A673 (cell line): ENCODE measurements around the gene TTC12. TPM values are rescaled to one million over a fixed set of nuclear protein-coding genes. Genes with fewer than 3 reads are reported as not detected.

Experiments used
- BruUV-seq: library from RNA; stranded (reverse); fragments of 400-500 nt; replicated peaks from 2 replicates; lab custom pipeline; 2021; lab: Mats Ljungman, UMichigan
- CTCF ChIA-PET: fragments of 300-600 bp; sonication (Branson Sonifier 250); formaldehyde crosslinking; loops from one replicate; lab custom pipeline; 2022; ENCODE audit warnings: antibody characterized with exemption; lab: Charles Lee
- POLR2A ChIA-PET: fragments of 300-600 bp; sonication (Branson Sonifier 250); formaldehyde crosslinking; loops from one replicate; lab custom pipeline; 2022; ENCODE audit warnings: antibody characterized with exemption; ENCODE audit not compliant: low non-redundant PET; lab: Charles Lee
- DNase-seq: peaks from one replicate; pipeline ENCODE4 v3.0.0-alpha.2; 2015; ENCODE audit warnings: low spot score
- H3K27ac ChIP-seq: fragments of 200-600 bp; sonication (generic); 2 replicates; pipeline ENCODE4 v1.5.1; 2016; ENCODE audit warnings: mixed run types, low read depth, mild to moderate bottlenecking, mixed read lengths, antibody characterized with exemption, low read length; ENCODE audit not compliant: poor library complexity, severe bottlenecking
- H3K27me3 ChIP-seq: fragments of 200-600 bp; sonication (generic); replicated peaks from 2 replicates; pipeline ENCODE4 v1.6.1; 2017; ENCODE audit warnings: mixed run types, low read depth, mild to moderate bottlenecking, mixed read lengths, antibody characterized with exemption, low read length; ENCODE audit not compliant: insufficient read depth, poor library complexity
- H3K36me3 ChIP-seq: fragments of 200-600 bp; sonication (generic); 2 replicates; pipeline ENCODE4 v1.6.1; 2016; ENCODE audit warnings: mixed run types, mild to moderate bottlenecking, mixed read lengths, antibody characterized with exemption, low read length; ENCODE audit not compliant: insufficient read depth, poor library complexity, severe bottlenecking
- H3K4me1 ChIP-seq: fragments of 200-600 bp; sonication (generic); 2 replicates; pipeline ENCODE4 v1.6.1; 2017; ENCODE audit warnings: mixed run types, mild to moderate bottlenecking, mixed read lengths, antibody characterized with exemption, low read length; ENCODE audit not compliant: insufficient read depth, poor library complexity, severe bottlenecking
- H3K4me3 ChIP-seq: fragments of 200-600 bp; sonication (generic); 2 replicates; pipeline ENCODE4 v1.5.1; 2016; ENCODE audit warnings: low read depth, mixed run types, mild to moderate bottlenecking, mixed read lengths, low read length; ENCODE audit not compliant: poor library complexity, severe bottlenecking
- H3K9me3 ChIP-seq: fragments of 200-600 bp; sonication (generic); 2 replicates; pipeline ENCODE4 v1.6.1; 2016; ENCODE audit warnings: mixed run types, low read depth, mild to moderate bottlenecking, mixed read lengths, antibody characterized with exemption, low read length; ENCODE audit not compliant: poor library complexity, severe bottlenecking
- EZH2 ChIP-seq: fragments of 200-600 bp; sonication (generic); IDR thresholded peaks from 2 replicates; pipeline ENCODE4 v1.6.1; 2017; ENCODE audit warnings: borderline replicate concordance, low read depth, mild to moderate bottlenecking, mixed read lengths, antibody characterized with exemption, low read length; ENCODE audit not compliant: poor library complexity, severe bottlenecking
- intact Hi-C: fragments of 100-400 bp; cut with micrococcal nuclease; formaldehyde crosslinking; loops from one replicate; pipeline ENCODE4 v1.10.0; 2022; ENCODE audit not compliant: unreplicated experiment
- total RNA-seq: library from RNA; stranded (reverse); gene quantifications from 2 replicates; pipeline ENCODE4 v1.2.3, GENCODE V29; 2021
- TF ChIP-seq, protein P1 (sequence below): fragments of 300-800, 200-600 bp; sonication (generic); conservative IDR thresholded peaks from 2 replicates; pipeline ENCODE4 v1.5.1; 2017; ENCODE audit warnings: low read depth, mild to moderate bottlenecking, antibody characterized with exemption, low read length, moderate library complexity, mixed read lengths

The TTC12 gene
- total RNA-seq, 1 experiment from 2014 or later = not detected

DNA sequence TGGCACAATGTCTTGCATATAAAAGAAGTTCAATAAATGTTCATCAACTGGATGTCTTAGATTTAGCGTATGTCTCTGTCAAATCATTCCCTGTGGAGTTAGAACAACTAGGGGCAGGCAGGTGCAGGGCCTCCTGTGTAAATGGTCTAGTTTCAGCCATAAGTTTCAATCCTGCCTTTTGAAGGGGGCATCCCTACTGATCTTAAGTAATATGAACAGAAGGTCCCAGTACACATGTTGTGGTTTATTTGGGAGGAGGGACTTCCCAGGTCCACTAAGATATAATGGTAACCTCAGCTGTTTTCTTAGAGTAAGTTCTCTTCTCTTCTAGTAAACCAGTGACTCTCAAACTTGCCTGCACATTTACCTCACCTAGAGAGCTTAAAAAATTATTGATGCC, 19.8 kb downstream of the TTC12 start:
- H3K27me3 ChIP-seq = peaks cover 17% of the 10 kb centered on the region
- H3K36me3 ChIP-seq = no peaks in the 10 kb centered on the region
- no peaks in the 10 kb centered on the region for H3K9me3 ChIP-seq
- no peak overlapping the region for H3K27ac ChIP-seq
- no peaks in the 10 kb centered on the region for H3K4me1 ChIP-seq
- no peak overlapping the region for H3K4me3 ChIP-seq
- no peak for TF ChIP-seq EZH2
- TF ChIP-seq, protein P1, sequence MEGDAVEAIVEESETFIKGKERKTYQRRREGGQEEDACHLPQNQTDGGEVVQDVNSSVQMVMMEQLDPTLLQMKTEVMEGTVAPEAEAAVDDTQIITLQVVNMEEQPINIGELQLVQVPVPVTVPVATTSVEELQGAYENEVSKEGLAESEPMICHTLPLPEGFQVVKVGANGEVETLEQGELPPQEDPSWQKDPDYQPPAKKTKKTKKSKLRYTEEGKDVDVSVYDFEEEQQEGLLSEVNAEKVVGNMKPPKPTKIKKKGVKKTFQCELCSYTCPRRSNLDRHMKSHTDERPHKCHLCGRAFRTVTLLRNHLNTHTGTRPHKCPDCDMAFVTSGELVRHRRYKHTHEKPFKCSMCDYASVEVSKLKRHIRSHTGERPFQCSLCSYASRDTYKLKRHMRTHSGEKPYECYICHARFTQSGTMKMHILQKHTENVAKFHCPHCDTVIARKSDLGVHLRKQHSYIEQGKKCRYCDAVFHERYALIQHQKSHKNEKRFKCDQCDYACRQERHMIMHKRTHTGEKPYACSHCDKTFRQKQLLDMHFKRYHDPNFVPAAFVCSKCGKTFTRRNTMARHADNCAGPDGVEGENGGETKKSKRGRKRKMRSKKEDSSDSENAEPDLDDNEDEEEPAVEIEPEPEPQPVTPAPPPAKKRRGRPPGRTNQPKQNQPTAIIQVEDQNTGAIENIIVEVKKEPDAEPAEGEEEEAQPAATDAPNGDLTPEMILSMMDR = no peak
- POLR2A ChIA-PET = no interaction called here
- BruUV-seq = no TSS peak
- intact Hi-C loops = no loop called here
- no peak for DNase-seq
- CTCF ChIA-PET = no interaction called here

DNA sequence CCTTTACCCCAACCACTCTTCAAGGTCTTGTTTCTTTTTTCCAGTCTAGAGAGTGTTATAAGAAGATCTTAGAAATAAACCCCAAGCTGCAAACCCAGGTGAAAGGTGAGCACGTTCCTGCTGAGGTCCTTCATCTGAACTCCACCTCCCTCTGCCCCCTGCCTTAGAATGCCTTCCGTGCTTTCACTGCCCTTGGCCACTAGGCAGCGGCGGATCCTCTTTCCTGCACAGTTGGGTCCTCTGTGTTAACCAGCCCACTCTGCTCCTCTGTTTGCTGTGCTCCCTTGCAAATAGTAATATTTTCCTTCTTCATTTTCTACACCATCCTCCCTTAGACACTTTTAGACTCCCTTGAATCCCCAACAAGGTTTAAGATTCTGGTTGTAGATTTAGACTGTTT, 24.3 kb downstream of the TTC12 start:
- CTCF ChIA-PET = no interaction called here
- TF ChIP-seq, protein P1 = no peak
- no peak for TF ChIP-seq EZH2

DNA sequence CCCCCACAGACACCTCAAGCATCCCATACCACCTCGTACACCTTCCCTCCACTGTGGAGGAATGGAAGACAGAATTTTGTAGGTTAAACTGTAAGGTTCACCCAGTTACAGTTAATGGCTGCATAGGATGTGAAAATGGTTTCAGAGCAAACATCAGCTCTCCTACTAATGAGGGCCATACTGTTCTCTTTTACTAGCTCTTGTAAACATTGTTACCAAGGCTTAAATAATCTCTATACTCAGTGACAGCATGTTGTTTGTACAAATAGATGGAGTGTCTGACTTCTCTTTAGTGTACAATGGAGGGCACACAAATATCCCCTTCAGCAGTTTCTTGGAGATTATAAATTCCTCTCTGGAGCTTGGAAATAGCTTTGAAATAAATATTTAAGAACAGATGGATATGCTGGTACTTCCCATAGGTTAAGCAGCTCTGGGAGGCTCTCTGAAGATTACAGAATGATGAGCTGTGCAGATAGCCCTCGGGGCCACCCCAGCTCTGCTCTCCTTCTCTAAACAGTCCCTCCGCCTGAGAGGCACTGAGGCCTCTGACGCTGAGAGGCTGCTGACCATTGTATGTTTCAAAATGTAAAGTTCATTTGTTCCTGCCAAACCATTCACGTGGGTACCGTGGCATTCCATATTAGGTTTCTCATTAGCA, 25.7 kb downstream of the TTC12 start:
- BruUV-seq = no TSS peak
- H3K4me1 ChIP-seq = no peaks in the 10 kb centered on the region
- DNase-seq = no peak
- CTCF ChIA-PET = no interaction called here
- intact Hi-C loops = no loop called here
- H3K4me3 ChIP-seq = no peak overlapping the region
- no peak overlapping the region for H3K27ac ChIP-seq
- H3K36me3 ChIP-seq = no peaks in the 10 kb centered on the region
- H3K9me3 ChIP-seq = no peaks in the 10 kb centered on the region
- no peak for TF ChIP-seq EZH2
- TF ChIP-seq, protein P1 = no peak
- POLR2A ChIA-PET = no interaction called here
- H3K27me3 ChIP-seq = peaks cover 11% of the 10 kb centered on the region

More for the DNA sequence above, 24.3 kb downstream of the TTC12 start:
- H3K36me3 ChIP-seq = no peaks in the 10 kb centered on the region
- no peak overlapping the region for H3K4me3 ChIP-seq
- H3K4me1 ChIP-seq = no peaks in the 10 kb centered on the region
- H3K9me3 ChIP-seq = no peaks in the 10 kb centered on the region
- DNase-seq = no peak
- POLR2A ChIA-PET = no interaction called here
- H3K27ac ChIP-seq = no peak overlapping the region
- BruUV-seq = no TSS peak
- intact Hi-C loops = no loop called here
- peaks cover 11% of the 10 kb centered on the region for H3K27me3 ChIP-seq
